HepG2 (cell line): ENCODE measurements around the gene HSD11B2. TPM values are rescaled to one million over a fixed set of nuclear protein-coding genes. Genes with fewer than 3 reads are reported as not detected.

ENCODE experiments used
- CTCF ChIP-seq: sonication (generic); formaldehyde crosslinking; IDR thresholded peaks from 2 replicates; pipeline ENCODE4 v1.5.0; 2020; ENCODE audit warnings: mild to moderate bottlenecking, missing genetic modification reagents, moderate library complexity
- EHMT2 ChIP-seq: fragments of 200-600 bp; sonication (generic); IDR thresholded peaks from 2 replicates; pipeline ENCODE4 v1.7.0; 2017; ENCODE audit warnings: antibody characterized with exemption, low read depth, low read length, borderline replicate concordance
- ESRRA ChIP-seq: sonication (generic); formaldehyde crosslinking; IDR thresholded peaks from 2 replicates; pipeline ENCODE4 v1.5.1; 2020; ENCODE audit warnings: mild to moderate bottlenecking, low read depth, missing genetic modification reagents
- ISX ChIP-seq: sonication (generic); formaldehyde crosslinking; conservative IDR thresholded peaks from 2 replicates; pipeline ENCODE4 v1.5.0; 2020; ENCODE audit warnings: missing genetic modification reagents
- LCORL ChIP-seq, 2 experiments: fragments of 450-650 bp in 1 of 2; sonication (generic) in 1 of 2; formaldehyde crosslinking in 1 of 2; IDR thresholded peaks; 2 replicates each; pipeline versions ENCODE4 v1.5.0 to v1.6.1; 2017 to 2020; ENCODE audit warnings: antibody characterized with exemption in 1 of 2, missing genetic modification reagents in 1 of 2
- MAX ChIP-seq: IDR thresholded peaks from 2 replicates; pipeline ENCODE4 v1.6.1; 2012; ENCODE audit warnings: inconsistent platforms
- MIER3 ChIP-seq: IDR thresholded peaks from 2 replicates; pipeline ENCODE4 v1.6.1; 2016; ENCODE audit warnings: missing compliant biosample characterization, borderline replicate concordance
- NONO ChIP-seq, 2 experiments: fragments of 450-650 bp in 1 of 2; sonication (generic) in 1 of 2; formaldehyde crosslinking in 1 of 2; IDR thresholded peaks in 1 of 2; conservative IDR thresholded peaks in 1 of 2; 2 replicates each; pipeline versions ENCODE4 v1.6.1 to v1.8.0; 2017 to 2022; ENCODE audit warnings: mild to moderate bottlenecking in 1 of 2, missing genetic modification reagents in 1 of 2, moderate library complexity in 1 of 2
- PRDM10 ChIP-seq: sonication (generic); formaldehyde crosslinking; IDR thresholded peaks from 2 replicates; pipeline ENCODE4 v1.4.0; 2020; ENCODE audit warnings: low read depth, missing genetic modification reagents
- PREB ChIP-seq: sonication (generic); formaldehyde crosslinking; IDR thresholded peaks from 2 replicates; pipeline ENCODE4 v1.4.0; 2020; ENCODE audit warnings: missing genetic modification reagents
- REL ChIP-seq: sonication (generic); formaldehyde crosslinking; conservative IDR thresholded peaks from 2 replicates; pipeline ENCODE4 v1.8.0; 2022; ENCODE audit warnings: mild to moderate bottlenecking, missing genetic modification reagents, moderate library complexity
- RXRB ChIP-seq: IDR thresholded peaks from 2 replicates; pipeline ENCODE4 v1.6.1; 2016; ENCODE audit warnings: borderline replicate concordance, missing genetic modification reagents, missing compliant biosample characterization
- SP2 ChIP-seq: sonication (generic); formaldehyde crosslinking; IDR thresholded peaks from 2 replicates; pipeline ENCODE4 v1.5.1; 2020; ENCODE audit warnings: mild to moderate bottlenecking, missing genetic modification reagents
- UBTF ChIP-seq: sonication (generic); formaldehyde crosslinking; IDR thresholded peaks from 2 replicates; pipeline ENCODE4 v1.4.0; 2020; ENCODE audit warnings: mild to moderate bottlenecking, missing genetic modification reagents
- ZNF574 ChIP-seq: sonication (generic); formaldehyde crosslinking; IDR thresholded peaks from 2 replicates; pipeline ENCODE4 v1.4.0; 2020; ENCODE audit warnings: missing genetic modification reagents
- polyA plus RNA-seq, 8 experiments: library from polyadenylated mRNA; depleted of rRNA in 3 of 8; stranded (reverse) in 7 of 8; unstranded in 1 of 8; fragments of >200 nt; fragmentation: Illumina TruSeq in 4 of 8; extraction: Trizol in 4 of 8; gene quantifications; 2 replicates each; pipeline versions ENCODE4 v1.2.1 to v1.2.3, GENCODE V29; 2011 to 2016; ENCODE audit warnings: low read depth in 4 of 8, missing spikeins in 1 of 8, mixed read lengths in 1 of 8; ENCODE audit not compliant: insufficient read depth in 1 of 8
- total RNA-seq, 5 experiments: library from RNA; depleted of rRNA; stranded (reverse); fragments of >200 nt; fragmentation: Illumina TruSeq; extraction: Trizol; gene quantifications; 2 replicates each; pipeline ENCODE4 v1.2.3, GENCODE V29; 2016; ENCODE audit warnings: low read depth in 1 of 5

The HSD11B2 gene
- total and polyA plus RNA-seq, 2 of the 13 experiments (the other 11 are each of a cell fraction or from before 2014, with no cell fraction given): 8.9 to 13.6 TPM

- 0 out of 2 replicates have a peak, but pooled peaks have one; percentile 34 for TF ChIP-seq ZNF574 (CRISPR knock-in tag)
- no peak for TF ChIP-seq REL (CRISPR knock-in tag)
- TF ChIP-seq PREB (CRISPR knock-in tag): no peak
- no peak for TF ChIP-seq LCORL (IDR thresholded peaks at IDR 0.05)
- peak; percentile 75 for TF ChIP-seq LCORL (CRISPR knock-in tag; IDR thresholded peaks at IDR 0.05)
- TF ChIP-seq MIER3: 0 out of 2 replicates have a peak, but pooled peaks have one; percentile 32
- TF ChIP-seq SP2: no peak
- TF ChIP-seq UBTF (CRISPR knock-in tag): peak; percentile 60
- peak; percentile 65; the same call in 1 of the 2 replicates for TF ChIP-seq MAX
- TF ChIP-seq NONO (IDR thresholded peaks at IDR 0.05): no peak
- TF ChIP-seq NONO (CRISPR knock-in tag; conservative IDR thresholded peaks at IDR 0.05): no peak
- peak; percentile 29 for TF ChIP-seq CTCF (CRISPR knock-in tag)
- TF ChIP-seq RXRB (CRISPR knock-in tag): peak; percentile 75; the same call in 1 of the 2 replicates
- TF ChIP-seq EHMT2: no peak
- TF ChIP-seq ISX (CRISPR knock-in tag): no peak
- 0 out of 2 replicates have a peak, but pooled peaks have one; percentile 15 for TF ChIP-seq PRDM10 (CRISPR knock-in tag)
- TF ChIP-seq ESRRA (CRISPR knock-in tag): peak; percentile 99
These were observed 1.7 kb upstream of the HSD11B2 start (continued) for GRCh38 chr16:67429053-67429798.
